Posterior cingulate gyrus (tissue), 11 donors: Measurements from ENCODE around the gene FAF1.

Experiments
- DNase-seq, 10 donors: peaks; one replicate each; pipeline versions ENCODE4 v3.0.0 to v3.0.0-alpha.2; 2020 to 2021; ENCODE audit warnings: mixed read lengths in 3 of 10
- intact Hi-C: fragments of 100-400 bp; cut with DNase I; formaldehyde crosslinking; loops from one replicate; pipeline ENCODE4 v1.15.1; 2023

FAF1 gene

DNA sequence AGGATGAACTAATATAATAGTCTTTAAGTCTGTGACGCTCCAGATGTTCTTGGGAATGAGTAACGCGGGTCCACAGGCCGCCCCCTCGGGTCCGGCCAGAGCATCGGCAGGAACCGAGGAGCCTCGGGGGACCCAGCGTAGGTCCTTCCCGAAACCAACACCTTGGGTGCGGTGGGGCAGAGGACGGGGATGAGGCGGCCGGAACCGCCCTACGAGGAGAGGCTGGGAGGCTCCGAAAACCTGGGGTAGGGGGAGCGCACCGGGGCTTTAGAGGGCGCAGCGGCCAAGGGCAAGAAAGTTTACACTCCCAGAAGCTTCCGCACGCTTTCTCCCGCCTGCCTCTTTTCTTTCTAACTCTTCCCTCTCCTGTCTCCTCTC lies 543.9 kb downstream of the FAF1 start:
- intact Hi-C loops = no loop called here
- peak in 1 of 10 donors; percentile 80 for DNase-seq

DNA sequence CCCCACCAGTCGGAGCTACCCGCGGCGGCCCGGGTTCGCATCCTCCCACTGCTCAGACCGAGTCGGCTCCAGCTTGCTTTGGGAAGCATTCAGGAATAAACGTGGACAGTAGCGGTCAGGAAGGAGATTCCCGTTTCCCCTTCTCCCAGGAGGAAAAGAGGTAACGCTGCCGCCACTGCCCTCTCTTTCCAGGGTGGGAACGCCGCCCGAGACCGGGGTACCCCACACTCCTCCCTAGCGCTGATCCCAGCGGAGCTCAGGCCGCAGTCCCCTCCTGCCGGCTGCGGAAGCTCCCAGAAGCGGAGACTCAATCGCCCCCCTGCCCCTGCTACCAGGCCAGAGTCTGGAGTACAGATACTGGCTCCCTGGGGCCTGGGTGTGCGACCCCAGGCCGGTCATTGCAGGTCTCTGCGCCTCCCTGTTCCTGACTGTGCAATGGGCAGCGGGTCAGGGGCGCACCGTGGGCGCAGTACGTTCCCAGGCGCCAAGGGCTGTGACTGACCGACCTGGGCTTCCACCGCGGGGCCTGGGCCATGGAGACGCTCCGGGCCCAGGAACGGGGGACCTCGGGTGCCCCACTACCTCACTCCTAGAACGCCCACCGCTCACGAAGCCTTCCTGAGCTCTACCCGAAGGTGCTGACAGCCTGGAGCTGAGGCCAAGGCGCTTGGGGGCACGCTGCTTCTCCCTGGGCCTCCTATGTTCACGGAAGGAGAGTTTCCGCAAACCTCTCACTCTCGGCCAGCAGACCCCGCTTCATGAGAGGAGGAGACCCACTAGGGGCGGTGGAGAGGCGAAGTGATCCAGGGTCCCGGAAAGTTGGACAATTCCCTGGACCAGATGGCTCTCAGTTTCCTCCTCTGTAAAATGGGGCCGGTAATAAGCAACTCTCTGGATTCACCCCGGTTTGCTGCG lies 544.6 kb downstream of the FAF1 start:
- intact Hi-C loops = no loop called here
- no peak for DNase-seq

DNA sequence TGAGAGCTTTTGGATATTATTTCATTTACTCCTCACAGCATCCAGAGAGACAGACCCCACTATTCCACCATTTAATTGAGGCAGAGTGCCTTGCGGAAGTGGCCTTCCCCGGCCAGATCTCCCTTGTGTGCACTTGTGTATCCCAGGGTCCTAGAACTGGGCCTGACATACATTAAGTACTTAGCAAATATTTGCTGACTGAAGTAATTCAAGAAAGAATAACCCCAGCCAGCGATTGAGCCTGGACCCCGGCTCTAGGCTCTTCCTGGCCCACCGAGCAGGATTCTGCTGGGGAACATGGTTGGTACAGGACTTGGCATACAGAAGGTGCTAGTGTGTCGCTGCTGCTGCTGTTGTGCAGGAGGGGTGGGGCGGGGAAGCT lies 545.2 kb downstream of the FAF1 start:
- intact Hi-C loops = no loop called here
- DNase-seq = no peak

GRCh38 chr1:50412813-50413476 lies 547.1 kb downstream of the FAF1 start:
- DNase-seq = no peak

DNA sequence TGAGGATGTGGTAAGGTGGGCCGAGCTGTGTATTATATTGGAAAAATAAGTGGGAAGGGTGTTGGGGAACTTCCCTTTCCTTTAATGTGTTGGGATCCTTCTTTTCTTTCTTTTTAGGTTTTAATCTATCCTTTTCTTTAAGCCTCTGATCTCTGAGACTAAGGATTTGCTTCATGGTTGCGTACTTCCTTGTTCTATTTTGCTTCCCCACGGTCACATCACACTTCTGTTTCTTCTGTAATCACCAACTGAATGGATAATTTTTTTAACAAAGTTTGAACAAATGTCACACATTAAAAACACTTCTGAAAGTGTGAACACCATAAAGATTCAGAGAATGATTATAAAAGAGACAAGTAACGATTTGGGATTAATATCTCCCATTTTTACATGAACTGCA lies 554.3 kb downstream of the FAF1 start:
- no peak for DNase-seq
- intact Hi-C loops = no loop called here

More at GRCh38 chr1:50412813-50413476, 547.1 kb downstream of the FAF1 start:
- intact Hi-C loops = no loop called here

- intact Hi-C loops = no loop called here
- no peak for DNase-seq
Observed at GRCh38 chr1:50393522-50394120, 566.4 kb downstream of the FAF1 start.
